Measurements from ENCODE around the gene LNPK.
"Not testable (repeated sequence)": the region's sequence is repeated elsewhere in the genome, so short reads cannot be mapped to it uniquely, and the experiment has no call there.

Gene LNPK

DNA sequence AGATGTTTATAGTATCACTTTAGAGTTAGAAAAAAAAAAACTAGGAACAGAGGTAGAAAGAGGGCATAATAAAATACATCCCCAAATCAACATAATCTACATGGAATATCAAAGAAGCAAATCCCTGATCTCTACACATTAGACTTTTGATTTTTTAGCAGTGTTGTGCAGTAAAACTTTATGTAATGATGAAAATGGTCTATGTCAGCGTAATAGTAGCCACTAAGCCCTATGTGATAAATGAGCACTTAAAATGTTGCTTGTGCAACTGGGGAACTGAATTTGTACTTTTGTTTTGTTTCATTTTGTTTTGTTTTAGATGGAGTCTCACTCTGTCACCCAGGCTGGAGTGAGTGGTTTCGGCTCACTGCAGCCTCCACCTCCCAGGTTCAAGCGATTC, 36.3 kb downstream of the LNPK start:
- DNase-seq = no peak

DNA sequence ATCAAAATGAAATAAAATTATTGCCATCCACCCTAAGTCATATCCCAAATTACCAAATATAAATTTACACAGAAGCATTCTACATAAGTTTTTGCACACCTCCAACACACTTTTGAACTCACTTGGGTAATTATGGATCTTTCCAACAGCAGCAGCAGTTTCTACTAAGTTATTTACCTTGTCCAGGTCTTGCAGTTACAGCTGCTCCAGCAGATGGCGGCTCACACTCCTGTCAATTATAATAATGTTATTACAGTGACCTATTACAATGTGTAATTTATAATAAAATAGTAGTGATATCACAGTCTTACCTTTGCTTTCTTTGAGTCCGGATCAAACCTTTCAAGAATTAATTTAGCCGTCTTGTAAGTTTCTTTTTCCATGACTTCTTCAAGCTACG, 37.9 kb downstream of the LNPK start:
- DNase-seq = peak; percentile 3

DNA sequence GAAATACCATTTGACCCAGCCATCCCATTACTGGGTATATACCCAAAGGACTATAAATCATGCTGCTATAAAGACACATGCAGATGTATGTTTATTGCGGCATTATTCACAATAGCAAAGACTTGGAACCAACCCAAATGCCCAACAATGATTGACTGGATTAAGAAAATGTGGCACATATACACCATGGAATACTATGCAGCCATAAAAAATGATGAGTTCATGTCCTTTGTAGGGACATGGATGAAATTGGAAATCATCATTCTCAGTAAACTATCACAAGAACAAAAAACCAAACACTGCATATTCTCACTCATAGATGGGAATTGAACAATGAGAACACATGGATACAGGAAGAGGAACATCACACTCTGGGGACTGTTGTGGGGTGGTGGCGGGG, 38.9 kb downstream of the LNPK start:
- DNase-seq = not testable (repeated sequence)

DNA sequence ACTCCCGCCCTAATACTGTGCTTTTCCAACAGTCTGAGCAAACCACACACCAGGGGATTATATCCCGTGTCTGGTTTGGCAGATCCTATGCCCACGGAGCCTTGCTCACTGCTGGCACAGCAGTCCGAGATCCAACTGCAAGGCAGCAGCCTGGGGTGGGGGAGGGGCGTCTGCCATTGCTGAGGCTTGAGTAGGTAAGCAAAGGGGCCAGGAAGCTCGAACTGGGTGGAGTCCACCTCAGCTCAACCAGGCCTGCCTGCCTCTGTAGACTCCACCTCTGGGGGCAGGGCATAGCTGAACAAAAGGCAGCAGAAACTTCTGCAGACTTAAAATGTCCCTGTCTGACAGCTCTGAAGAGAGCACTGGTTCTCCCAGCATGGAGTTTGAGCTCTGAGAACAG, 44.2 kb downstream of the LNPK start:
- no peak for DNase-seq

DNA sequence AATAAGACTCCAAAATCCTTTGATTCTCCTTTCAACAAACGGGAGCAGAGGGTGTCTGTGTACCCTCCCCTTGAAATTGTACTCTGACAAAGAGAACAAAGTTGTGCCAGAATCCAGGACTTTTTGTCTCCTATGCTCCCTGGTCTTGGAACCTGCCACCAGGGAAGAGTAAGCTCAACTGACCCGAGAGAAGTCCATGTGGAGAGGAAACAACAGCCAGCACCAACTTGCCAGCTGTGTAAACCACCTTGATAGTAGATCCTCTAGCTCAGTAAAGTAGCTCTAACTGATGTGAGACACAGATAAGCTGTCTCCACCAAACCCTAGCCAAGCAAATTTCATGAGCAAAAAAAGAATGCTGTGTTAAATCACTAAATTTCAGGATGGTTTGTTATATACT, 46.9 kb downstream of the LNPK start:
- DNase-seq = no peak

DNA sequence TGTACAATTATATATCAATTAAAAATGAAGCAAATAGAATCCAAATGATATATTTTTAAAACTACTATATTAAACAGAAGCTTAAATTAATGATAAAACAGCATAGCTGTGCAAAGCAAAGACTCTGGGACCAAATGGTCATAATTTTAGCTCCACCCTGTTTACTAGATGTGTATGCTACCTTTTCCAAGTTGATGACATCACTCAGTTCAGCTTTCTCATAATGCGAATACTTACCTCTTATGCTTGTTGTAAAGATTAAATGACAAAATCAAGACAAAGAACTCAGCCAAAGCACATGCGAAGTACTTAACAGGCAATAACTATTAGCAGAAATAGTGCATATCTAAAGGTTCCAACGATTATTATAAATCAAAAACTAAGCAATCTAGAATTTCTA, 51.6 kb downstream of the LNPK start:
- no peak for DNase-seq

DNA sequence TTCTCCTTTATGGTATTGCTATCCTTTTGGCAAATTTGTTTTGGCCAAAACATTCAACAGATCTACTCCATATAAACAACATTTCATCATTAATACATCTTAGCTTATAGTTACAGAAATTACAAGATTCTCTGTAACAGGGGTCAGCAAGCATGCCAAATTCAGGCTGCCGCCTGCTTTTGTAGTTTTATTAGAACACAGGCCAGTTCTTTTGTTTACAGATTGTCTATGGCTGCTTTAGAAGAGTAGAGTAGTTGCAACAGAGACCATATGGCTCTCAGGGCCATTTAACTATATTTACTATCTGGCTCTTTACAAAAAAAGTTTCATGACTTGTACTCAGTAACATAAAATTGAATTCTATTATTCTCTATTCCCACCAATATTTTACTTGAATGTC, 53.9 kb downstream of the LNPK start:
- no peak for DNase-seq

DNA sequence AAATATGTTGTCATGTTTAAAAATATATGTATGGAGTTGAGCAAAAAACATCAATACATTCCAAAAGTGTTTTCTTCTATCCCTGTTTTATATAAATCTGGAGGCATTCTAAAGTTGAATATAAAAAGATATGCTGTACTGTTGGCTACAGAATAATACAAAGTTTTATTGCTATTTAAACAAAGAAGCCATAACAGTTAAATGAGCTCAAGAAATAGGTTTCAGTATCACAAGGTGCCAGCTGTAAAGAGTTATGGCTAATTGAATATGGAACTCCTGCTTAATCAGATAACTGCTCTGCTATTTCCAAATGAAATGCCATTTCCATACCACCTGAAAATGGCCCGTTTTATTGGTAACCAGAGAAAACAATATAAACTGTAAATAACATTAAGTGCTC, 55.0 kb downstream of the LNPK start:
- no peak for DNase-seq

DNA sequence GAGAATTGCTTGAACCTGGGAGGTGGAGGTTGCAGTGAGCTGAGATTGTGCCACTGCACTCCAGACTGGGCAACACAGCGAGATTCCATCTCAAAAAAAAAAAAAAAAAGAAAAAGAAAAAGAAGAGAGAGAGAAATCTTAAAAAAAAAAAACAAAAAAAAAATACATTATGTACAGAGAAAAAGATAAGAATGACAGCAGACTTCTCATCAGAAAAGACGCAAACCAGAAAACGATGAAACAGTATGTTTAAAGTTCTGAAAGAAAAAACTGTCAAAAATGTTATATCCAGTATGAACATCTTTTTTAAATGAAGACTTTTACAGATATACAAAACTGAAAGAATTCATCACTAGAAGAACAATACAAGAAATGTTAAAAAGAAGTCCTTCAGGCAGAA, 60.4 kb downstream of the LNPK start:
- DNase-seq = no peak

DNA sequence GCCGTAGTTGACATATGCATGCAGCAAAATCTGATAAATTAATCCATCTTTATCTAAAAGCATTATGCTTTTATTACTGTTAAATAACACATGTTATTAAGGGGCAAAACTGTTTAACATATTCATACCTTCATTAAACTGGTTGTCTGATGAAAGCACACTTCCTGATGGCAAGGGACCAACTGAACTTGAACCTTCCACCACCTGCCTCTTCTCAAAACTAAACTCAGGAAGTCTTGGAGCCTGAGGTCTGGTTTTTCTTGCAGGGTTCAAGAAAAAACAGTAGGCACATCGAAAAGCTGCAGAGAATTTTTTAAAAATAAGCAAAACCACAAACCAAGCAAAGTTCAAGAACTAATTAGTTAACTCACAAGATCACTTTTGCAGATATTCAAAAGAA, 64.9 kb downstream of the LNPK start:
- no peak for DNase-seq

DNA sequence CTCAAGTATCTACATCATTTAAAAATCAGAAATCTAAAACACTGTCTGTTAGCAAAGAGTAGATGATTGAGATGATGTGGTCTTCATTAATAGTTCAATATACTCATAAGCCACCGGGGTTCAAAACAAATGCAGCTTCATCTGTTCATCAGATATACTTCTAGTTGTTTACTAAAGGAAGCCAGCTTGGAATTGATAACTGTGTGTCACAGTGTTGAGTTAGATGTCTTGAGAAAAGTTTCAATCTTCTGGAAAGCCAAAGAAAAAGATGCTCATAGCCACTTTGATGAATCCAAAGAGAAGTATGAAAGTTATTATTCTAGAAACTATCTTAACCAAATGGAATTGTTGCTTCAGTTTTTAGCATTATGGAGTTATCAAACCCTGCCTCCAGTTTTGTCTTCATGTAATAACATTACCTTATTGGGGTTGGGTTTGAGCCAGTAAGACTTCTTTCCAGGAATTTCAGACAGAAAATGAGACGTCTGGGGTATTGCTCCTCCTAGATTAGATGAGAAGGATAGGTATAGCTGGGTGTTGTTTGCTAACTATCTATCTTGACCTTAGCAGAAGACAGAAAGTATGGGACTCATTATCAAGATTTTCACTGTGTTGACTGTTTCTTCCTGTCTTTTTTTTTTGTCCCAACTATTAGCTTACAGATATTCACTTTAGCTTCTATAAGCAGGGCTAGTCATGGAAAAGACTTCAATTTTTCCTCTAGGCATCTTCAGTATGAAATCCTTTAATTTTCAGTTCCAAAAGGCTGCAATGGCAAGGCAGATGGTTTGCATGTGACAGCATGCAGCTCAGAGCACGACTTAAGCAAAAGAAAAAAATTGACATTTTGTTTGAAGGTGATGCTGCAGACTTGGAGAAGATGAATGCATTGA, 66.5 kb downstream of the LNPK start:
- no peak for DNase-seq

DNA sequence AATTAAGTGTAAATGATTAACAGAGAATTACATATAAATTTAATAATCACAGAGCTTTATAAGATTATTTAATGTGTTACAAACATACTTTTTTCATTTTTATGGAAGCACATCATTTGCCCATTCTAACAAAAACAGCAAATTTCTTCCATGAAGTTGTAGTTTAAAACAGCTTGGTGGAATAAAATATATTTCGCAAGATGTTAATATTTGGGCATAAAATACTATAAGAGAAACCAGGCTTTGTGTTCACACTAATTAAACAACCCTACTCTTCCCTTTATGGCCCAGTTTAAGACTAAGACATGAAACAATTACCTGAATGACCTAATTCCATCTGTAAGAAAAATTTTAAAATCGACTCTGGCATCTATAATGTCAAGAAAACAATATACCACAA, 69.4 kb downstream of the LNPK start:
- DNase-seq = no peak

DNA sequence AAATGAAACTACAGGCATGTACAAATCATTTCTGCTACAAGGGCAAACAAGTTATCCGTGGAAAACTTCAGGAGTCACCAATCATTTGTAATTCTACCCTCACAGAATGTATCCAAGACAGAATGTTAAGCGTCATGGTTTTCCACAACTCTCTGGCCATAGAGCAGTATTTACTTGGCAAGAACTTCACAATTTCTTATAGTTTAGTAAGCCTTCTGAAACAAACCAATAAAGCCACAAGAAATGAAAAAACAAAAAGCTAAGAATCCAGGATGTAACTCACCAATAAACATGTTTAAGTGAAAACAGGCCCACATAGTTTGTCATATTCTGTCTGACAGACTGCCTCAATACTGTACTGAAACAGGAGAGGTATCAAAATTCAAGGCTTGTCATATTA, 70.3 kb downstream of the LNPK start:
- DNase-seq = peak; percentile 69

DNA sequence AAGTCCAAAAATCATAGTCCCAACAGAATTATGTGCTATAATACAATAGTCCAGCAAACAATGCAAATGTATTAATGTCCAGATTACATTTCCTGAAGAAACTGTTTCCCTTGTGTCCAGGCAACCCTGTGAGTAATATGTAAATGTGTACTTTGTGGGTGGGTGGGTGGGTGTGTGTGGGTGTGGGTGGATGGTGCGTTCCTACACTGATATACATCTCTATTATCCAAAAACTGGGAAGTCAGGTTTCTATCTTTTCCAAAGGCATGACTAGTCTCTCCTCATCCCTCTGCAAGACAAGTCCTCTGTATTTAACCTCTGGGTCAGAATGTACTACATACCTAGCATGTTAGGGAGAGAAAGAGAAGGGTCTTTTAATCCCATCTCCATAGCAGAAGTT, 71.6 kb downstream of the LNPK start:
- no peak for DNase-seq

DNA sequence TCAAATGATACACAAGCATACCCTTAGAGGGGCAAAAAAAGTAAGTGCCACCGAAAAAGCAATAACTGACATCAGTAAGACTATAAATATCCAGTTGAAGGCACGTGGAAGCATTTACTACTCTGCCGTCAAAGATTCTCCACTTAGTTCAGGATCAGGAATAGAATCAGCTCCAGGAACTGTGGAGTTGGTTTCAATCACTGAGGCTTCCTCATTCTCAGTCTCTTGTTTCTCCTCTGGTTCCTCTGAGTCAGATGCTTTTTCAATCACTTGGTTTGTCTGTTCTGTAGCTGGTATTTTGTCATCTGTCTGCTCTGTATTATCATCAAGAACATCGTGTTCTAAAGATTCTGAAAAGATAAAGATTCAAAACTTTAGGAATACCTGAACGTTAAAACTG, 72.2 kb downstream of the LNPK start:
- DNase-seq = peak; percentile 7

DNA sequence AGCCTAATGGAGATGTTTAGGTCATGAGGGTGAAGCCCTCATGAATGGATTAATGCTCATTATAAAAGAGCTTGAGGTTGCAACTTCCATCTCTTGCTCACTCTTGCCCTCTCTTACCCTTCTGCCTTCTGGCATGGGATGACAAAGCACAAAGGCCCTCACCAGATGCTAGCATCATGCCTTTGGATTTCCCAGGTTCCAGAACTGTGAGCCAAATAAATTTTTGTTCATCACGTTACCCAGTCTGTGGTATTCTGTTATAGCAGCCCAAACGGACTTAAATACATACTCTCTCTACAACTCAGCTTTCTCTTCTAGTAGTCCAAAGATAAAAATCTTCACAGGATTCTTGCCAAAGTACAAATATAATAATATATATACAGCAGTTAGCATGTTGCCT, 75.8 kb downstream of the LNPK start:
- DNase-seq = peak; percentile 73

DNA sequence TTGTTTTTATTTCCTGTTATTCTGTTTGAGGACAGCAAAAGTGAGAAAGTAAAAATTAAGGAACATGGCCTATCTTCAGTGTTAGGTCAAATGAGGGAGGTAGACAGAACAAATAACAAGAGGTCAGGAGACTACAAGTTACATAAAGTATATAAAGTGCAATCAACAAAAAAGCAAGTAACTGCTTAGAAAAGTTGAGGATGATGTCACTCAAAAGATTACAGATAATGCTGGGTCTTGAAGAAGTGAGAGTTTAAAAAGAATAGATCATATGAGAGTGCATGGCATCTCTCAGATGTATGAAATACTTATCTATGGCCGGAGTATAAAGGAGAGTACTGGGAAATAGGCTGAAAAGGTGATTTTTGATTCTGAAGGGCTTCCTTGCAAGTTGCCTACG, 79.9 kb downstream of the LNPK start:
- DNase-seq = no peak

DNA sequence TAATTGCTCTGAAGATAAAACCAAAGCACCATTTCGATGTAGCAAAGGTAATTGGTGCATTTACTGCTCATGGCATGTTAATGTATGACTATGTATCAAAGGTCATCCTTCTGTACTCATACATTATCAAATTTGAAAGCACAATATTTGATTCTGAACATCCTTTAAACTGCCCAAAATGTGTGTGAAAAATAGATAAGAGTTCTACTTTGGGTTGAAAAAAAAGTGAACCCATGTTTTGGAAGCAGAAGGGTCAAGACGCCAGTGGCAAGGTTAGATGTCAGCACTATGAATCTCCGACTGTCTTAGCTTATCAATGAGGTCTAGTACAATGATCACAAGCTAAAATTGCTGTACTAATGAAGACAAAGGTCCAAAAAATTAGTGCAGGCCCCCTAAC, 83.1 kb downstream of the LNPK start:
- DNase-seq = no peak

DNA sequence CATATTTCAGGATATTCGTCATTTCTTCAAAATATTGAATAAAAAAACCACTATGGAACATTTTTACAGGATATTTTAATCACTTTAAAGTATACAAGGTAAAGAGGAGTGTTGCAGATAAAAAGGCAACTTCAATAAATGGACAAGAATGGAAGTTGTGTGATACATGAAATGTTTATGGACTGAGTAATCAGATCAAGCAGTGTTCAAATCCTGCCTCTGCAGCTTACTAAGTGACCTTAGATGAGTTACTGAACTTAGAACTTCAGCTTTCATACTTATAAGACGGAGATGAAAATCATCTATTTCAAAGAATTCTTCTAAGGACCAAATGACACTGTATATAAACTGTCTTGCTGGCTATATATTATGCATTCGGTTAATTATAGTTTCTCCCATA, 87.2 kb downstream of the LNPK start:
- peak; percentile 13 for DNase-seq

DNA sequence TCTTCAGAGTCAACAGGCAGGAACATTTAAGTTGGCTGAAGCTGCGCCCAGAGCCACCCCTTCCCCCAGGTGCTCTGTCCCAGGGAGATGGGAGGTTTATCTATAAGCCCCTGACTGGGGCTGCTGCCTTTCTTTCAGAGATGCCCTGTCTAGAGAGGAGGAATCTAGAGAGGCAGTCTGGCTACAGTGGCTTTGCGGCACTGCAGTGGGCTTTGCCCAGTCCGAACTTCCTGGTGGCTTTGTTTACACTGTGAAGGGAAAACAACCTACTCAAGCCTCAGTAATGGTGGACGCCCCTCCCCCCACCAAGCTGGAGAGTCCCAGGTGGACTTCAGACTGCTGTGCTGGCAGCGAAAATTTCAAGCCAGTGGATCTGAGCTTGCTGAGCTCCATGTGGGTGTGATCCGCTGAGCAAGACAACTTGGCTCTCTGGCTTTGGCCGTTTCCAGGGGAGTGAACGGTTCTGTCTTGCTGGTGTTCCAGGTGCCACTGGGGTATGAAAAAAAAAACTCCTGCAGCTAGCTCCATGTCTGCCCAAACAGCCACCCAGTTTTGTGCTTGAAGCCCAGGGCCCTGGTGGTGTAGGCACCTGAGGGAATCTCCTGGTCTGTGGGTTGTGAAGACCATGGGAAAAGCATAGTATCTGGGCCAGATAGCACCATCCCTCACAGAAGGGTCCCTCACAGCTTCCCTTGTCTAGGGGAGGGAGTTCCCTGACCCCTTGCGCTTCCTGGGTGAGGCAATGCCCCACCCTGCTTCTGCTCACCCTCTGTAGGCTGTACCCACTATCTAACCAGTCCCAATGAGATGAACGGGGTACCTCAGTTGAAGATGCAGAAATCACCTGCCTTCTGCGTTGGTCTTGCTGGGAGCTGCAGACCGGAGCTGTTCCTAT, 88.0 kb downstream of the LNPK start:
- DNase-seq = not testable (repeated sequence)

DNA sequence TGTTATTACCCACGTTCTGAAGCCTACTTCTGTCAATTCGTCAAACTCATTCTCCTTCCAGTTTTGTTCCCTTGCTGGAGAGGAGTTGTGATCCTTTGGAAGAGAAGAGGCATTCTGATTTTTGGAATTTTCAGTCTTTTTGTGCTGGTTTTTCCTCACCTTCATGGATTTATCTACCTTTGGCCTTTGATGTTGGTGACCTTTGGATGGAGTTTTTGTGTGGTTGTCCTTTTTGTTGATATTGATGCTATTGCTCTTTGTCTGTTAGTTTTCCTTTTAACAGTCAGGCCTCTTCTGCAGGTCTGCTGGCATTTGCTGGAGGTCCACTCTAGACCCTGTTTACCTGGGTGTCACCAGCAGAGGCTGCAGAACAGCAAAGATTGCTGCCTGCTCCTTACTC, 88.8 kb downstream of the LNPK start:
- DNase-seq = not testable (repeated sequence)

DNA sequence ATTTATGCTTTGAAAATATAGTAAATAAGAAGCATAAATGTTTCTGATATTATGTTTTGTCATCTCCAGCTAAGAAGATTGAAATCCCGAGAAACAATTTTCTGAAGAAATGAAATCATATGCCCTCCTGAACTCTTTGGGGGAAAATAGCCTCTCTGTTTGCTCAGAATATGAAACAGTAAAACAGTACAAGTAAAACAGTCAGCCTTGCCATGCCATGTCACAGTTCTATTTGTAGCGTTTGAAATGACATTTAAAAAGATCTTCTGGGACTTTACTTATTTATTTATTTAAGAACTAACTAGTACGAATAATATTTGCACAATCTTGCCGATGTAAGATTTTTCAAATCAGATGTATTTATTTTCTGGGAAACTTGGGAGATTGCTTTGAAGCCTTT, 98.0 kb downstream of the LNPK start:
- DNase-seq = no peak

DNA sequence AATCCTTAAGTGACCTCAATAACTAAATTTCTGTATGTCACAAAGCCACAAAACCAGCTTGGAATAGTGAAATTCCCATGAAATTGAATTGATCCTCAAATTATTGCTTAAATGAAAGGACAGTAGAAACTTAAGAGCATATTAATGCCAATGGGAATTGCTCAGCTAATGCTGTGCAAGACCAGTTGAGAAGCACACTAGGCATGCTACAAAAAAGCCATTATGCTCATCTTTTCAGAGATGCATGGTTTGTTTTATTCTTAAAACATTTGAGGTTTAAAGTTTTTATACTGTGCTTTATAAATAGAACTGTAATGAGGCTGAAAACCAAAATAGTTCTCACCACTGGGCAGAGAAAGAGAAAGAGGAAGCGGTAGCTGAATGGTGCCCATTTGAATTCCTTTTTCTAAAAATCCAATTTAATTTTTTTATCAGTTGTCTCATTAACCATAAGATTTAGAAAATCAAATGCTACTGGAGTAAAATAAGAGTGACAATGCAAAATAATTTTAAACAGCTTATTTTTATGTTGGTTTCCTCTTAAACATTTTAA, 98.6 kb downstream of the LNPK start:
- DNase-seq = no peak

DNA sequence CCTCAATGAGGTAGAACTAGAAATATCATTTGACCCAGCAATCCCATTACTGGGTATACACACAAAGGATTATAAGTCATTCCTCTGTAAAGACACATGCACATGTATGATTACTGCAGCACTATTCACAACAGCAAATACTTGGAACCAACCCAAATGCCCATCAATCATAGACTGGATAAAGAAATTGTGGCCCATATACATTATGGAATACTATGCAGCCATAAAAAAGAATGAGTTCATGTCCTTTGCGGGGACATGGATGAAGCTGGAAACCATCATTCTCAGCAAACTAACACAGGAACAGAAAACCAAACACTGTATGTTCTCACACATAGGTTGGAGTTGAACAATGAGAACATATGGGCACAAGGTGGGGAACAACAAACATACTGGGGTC, 106.1 kb downstream of the LNPK start:
- DNase-seq = not testable (repeated sequence)
